GM18507 (cell line): ENCODE measurements around the gene KAT2B.

ENCODE experiments used
- DNase-seq: peaks from one replicate; pipeline ENCODE4 v3.0.0; 2011; ENCODE audit warnings: low read depth; ENCODE audit not compliant: insufficient read length; ENCODE audit errors: extremely low spot score
- FAIRE-seq: peaks from 2 replicates; lab custom pipeline; 2011; peaks lifted over from hg19 to GRCh38; lab: Jason Lieb, UNC

The KAT2B gene

GRCh38 chr3:20185679-20186599 lies 145.7 kb downstream of the KAT2B start, which contains the start of gene SGO1:
SGO1 (minus strand) TSS chr3:20186206; CDS start chr3:20184027, 2,179 bp downstream.
- FAIRE-seq (peak; percentile 99), DNase-seq (peak; percentile 89)

GRCh38 chr3:20186600-20187004 lies 146.4 kb downstream of the KAT2B start:
- DNase-seq (no peak), FAIRE-seq (no peak)

GRCh38 chr3:20190991-20191390 lies 150.7 kb downstream of the KAT2B start:
- FAIRE-seq (no peak), DNase-seq (no peak)

- DNase-seq: no peak
- no peak for FAIRE-seq
These were observed 154.7 kb downstream of the KAT2B start for GRCh38 chr3:20194793-20195460.

GRCh38 chr3:20197775-20198174 lies 157.5 kb downstream of the KAT2B start:
- FAIRE-seq: no peak
- no peak for DNase-seq

GRCh38 chr3:20201143-20201542 lies 160.9 kb downstream of the KAT2B start:
- DNase-seq (no peak), FAIRE-seq (no peak)
